HEK293 (cell line): ENCODE measurements around the gene DOCK9.

Experiments used
- CTCF ChIA-PET: fragments of 350-600 bp; formaldehyde crosslinking; extraction: SDS; loops from one replicate; lab custom pipeline; 2021; ENCODE audit warnings: antibody characterized with exemption; lab: Yijun Ruan, JAX
- POLR2A ChIA-PET: fragments of 300-600 bp; formaldehyde crosslinking; extraction: SDS; loops from one replicate; lab custom pipeline; 2020; ENCODE audit warnings: antibody characterized with exemption, inconsistent platforms; lab: Yijun Ruan, JAX
- H3K27ac ChIP-seq: fragments of 200-500 bp; sonication (Bioruptor generic); 2 replicates; pipeline ENCODE4 v1.5.1; 2014; ENCODE audit warnings: low read depth, low read length, control low read depth, inconsistent platforms; ENCODE audit errors: extremely low read depth
- H3K36me3 ChIP-seq, 2 experiments: fragments of 200-500 bp in 1 of 2; sonication (Bioruptor generic) in 1 of 2; 1 replicate in 1 of 2; 2 replicates in 1 of 2; pipeline ENCODE4 v1.5.1; 2014 to 2017; ENCODE audit warnings: inconsistent platforms in 2 of 2, low read length in 2 of 2; ENCODE audit not compliant: control insufficient read depth in 2 of 2, insufficient read depth in 1 of 2
- H3K4me1 ChIP-seq: fragments of 200-500 bp; sonication (Bioruptor generic); 2 replicates; pipeline ENCODE4 v1.5.1; 2014; ENCODE audit warnings: mild to moderate bottlenecking, low read length, inconsistent platforms; ENCODE audit not compliant: control insufficient read depth, insufficient read depth
- H3K4me3 ChIP-seq: 2 replicates; pipeline ENCODE4 v1.5.1; 2011; ENCODE audit warnings: low read depth, mild to moderate bottlenecking, control low read depth, low read length, moderate library complexity
- H3K9me3 ChIP-seq: fragments of 200-500 bp; sonication (Bioruptor generic); 2 replicates; pipeline ENCODE4 v1.5.1; 2014; ENCODE audit warnings: low read depth, low read length, inconsistent platforms; ENCODE audit not compliant: control insufficient read depth, insufficient read depth
- ELK4 ChIP-seq: IDR thresholded peaks from 2 replicates; pipeline ENCODE4 v1.6.1; 2011; ENCODE audit warnings: mild to moderate bottlenecking, low read depth, low read length, borderline replicate concordance
- KLF8 ChIP-seq: fragments of 450-650 bp; formaldehyde crosslinking; IDR thresholded peaks from 2 replicates; pipeline ENCODE4 v1.5.1; 2016; ENCODE audit warnings: missing biosample characterization, missing genetic modification characterization
- OSR2 ChIP-seq: fragments of 450-650 bp; formaldehyde crosslinking; IDR thresholded peaks from 2 replicates; pipeline ENCODE4 v1.5.1; 2016; ENCODE audit warnings: missing biosample characterization, missing genetic modification characterization
- PATZ1 ChIP-seq: fragments of 450-650 bp; formaldehyde crosslinking; IDR thresholded peaks from 2 replicates; pipeline ENCODE4 v1.5.1; 2016; ENCODE audit warnings: missing biosample characterization, missing genetic modification characterization
- PRDM10 ChIP-seq: fragments of 450-650 bp; formaldehyde crosslinking; IDR thresholded peaks from 2 replicates; pipeline ENCODE4 v1.5.1; 2016; ENCODE audit warnings: missing biosample characterization, missing genetic modification characterization
- PRDM6 ChIP-seq: fragments of 450-650 bp; formaldehyde crosslinking; IDR thresholded peaks from 2 replicates; pipeline ENCODE4 v1.5.1; 2017; ENCODE audit warnings: missing biosample characterization, missing genetic modification characterization
- TSHZ1 ChIP-seq: fragments of 450-650 bp; formaldehyde crosslinking; IDR thresholded peaks from 2 replicates; pipeline ENCODE4 v1.5.1; 2016; ENCODE audit warnings: missing biosample characterization, missing genetic modification characterization, borderline replicate concordance
- WT1 ChIP-seq: fragments of 450-650 bp; formaldehyde crosslinking; IDR thresholded peaks from 2 replicates; pipeline ENCODE4 v1.5.1; 2016; ENCODE audit warnings: missing biosample characterization, missing genetic modification characterization
- ZFP69B ChIP-seq: fragments of 450-650 bp; formaldehyde crosslinking; IDR thresholded peaks from 2 replicates; pipeline ENCODE4 v1.5.1; 2016; ENCODE audit warnings: missing biosample characterization, missing genetic modification characterization
- ZNF214 ChIP-seq: fragments of 450-650 bp; formaldehyde crosslinking; IDR thresholded peaks from 2 replicates; pipeline ENCODE4 v1.5.1; 2017; ENCODE audit warnings: missing biosample characterization, mild to moderate bottlenecking, missing genetic modification characterization, borderline replicate concordance
- ZNF248 ChIP-seq: fragments of 450-650 bp; formaldehyde crosslinking; IDR thresholded peaks from 2 replicates; pipeline ENCODE4 v1.5.1; 2017; ENCODE audit warnings: missing biosample characterization, missing genetic modification characterization
- ZNF292 ChIP-seq: fragments of 450-650 bp; formaldehyde crosslinking; IDR thresholded peaks from 2 replicates; pipeline ENCODE4 v1.5.1; 2016; ENCODE audit warnings: low read depth, missing biosample characterization, missing genetic modification characterization, borderline replicate concordance
- ZNF341 ChIP-seq: fragments of 450-650 bp; formaldehyde crosslinking; IDR thresholded peaks from 2 replicates; pipeline ENCODE4; 2016; ENCODE audit warnings: low read depth, missing biosample characterization, missing genetic modification characterization
- ZNF571 ChIP-seq: fragments of 450-650 bp; formaldehyde crosslinking; IDR thresholded peaks from 2 replicates; pipeline ENCODE4 v1.5.0; 2017; ENCODE audit warnings: missing biosample characterization, missing genetic modification characterization
- ZNF701 ChIP-seq: fragments of 450-650 bp; formaldehyde crosslinking; IDR thresholded peaks from 2 replicates; pipeline ENCODE4 v1.5.1; 2016; ENCODE audit warnings: missing biosample characterization, missing genetic modification characterization
- ZNF830 ChIP-seq: fragments of 450-650 bp; IDR thresholded peaks from 2 replicates; pipeline ENCODE4 v1.5.0; 2018; ENCODE audit warnings: missing biosample characterization, missing genetic modification characterization, low read depth, mild to moderate bottlenecking, moderate library complexity
- ZNF843 ChIP-seq: fragments of 450-650 bp; formaldehyde crosslinking; IDR thresholded peaks from 2 replicates; pipeline ENCODE4 v1.5.1; 2016; ENCODE audit warnings: missing biosample characterization, missing genetic modification characterization
- ZSCAN23 ChIP-seq: fragments of 450-650 bp; formaldehyde crosslinking; IDR thresholded peaks from 2 replicates; pipeline ENCODE4 v1.5.1; 2016; ENCODE audit warnings: missing biosample characterization, missing genetic modification characterization
- ZXDB ChIP-seq: fragments of 450-650 bp; formaldehyde crosslinking; IDR thresholded peaks from 2 replicates; pipeline ENCODE4 v1.5.1; 2016; ENCODE audit warnings: missing biosample characterization, missing genetic modification characterization
- TF ChIP-seq, protein P1 (sequence below): fragments of 450-650 bp; formaldehyde crosslinking; IDR thresholded peaks from 2 replicates; pipeline ENCODE4 v1.5.1; 2017; ENCODE audit warnings: missing biosample characterization, missing genetic modification characterization

The DOCK9 gene

DNA sequence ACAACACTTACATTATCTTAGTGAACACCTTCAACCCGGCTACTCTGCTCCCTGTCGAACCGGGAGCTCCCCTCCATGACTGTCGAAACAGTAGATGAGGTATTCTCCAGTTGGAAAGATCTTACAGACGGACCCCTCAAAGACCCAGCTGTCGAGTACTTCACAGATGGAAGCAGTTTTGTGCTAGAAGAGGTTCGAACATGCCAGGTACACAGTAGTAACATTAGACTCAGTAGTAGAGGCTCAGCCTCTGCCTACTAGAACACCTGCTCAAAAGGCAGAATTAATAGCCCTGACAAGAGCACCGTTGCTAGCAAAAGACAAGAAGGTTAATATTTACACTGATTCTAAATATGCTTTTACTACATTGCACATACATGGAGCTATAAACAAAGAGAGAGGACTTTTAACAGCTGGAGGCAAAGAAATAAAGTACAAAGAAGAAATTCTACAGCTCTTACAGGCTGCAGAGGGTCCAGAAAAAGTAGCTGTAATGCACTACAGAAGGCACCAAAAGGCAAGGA lies 211.8 kb downstream of the DOCK9 start (continued):
- TF ChIP-seq WT1 (tag by site-specific recombination) (no peak), ZNF701 (no peak), ZNF292 (no peak), ZNF830 (tag by site-specific recombination) (no peak), ZNF214 (tag by site-specific recombination) (no peak), PATZ1 (tag by site-specific recombination) (no peak)
- TF ChIP-seq, protein P1, sequence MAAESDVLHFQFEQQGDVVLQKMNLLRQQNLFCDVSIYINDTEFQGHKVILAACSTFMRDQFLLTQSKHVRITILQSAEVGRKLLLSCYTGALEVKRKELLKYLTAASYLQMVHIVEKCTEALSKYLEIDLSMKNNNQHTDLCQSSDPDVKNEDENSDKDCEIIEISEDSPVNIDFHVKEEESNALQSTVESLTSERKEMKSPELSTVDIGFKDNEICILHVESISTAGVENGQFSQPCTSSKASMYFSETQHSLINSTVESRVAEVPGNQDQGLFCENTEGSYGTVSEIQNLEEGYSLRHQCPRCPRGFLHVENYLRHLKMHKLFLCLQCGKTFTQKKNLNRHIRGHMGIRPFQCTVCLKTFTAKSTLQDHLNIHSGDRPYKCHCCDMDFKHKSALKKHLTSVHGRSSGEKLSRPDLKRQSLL (tag by site-specific recombination) = no peak

DNA sequence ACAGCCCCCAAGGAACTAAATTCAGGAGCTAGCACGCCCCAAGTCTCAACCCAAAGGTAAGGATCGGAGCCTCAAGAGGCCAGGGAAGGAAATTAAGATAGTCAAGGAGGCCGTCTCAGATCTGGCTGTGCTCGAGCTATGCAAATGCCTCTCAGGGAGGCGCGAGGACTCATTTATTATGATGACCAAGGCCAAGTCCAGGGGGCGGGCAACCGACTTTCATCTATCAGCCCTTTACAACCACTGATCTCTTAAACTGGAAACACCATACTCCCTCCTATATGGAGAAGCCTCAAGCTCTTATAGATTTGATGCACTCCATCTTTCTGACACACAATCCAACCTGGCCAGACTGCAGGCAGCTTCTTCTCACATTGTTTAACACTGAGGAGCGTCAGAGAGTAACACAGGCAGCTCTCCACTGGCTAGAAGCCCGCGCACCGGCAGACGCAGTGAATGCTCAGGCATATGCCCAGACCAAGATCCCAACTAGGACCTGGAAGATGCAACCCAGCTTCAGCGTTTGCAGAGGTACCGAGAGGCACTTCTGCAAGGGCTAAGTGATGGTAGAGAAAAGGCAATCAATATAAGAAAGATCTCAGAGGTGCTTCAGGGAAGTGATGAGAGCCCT lies 215.8 kb downstream of the DOCK9 start:
- no peaks in the 10 kb centered on the region for H3K36me3 ChIP-seq
- no peaks in the 10 kb centered on the region for H3K4me1 ChIP-seq
- CTCF ChIA-PET = no interaction called here
- H3K27ac ChIP-seq = no peak overlapping the region
- no peaks in the 10 kb centered on the region for H3K9me3 ChIP-seq
- H3K4me3 ChIP-seq = no peak overlapping the region
- POLR2A ChIA-PET = no interaction called here
- no peak for TF ChIP-seq PRDM10 (tag by site-specific recombination)
- no peak for TF ChIP-seq ELK4
- no peak for TF ChIP-seq ZNF341 (tag by site-specific recombination)
- no peak for TF ChIP-seq ZSCAN23 (tag by site-specific recombination)
- no peak for TF ChIP-seq ZNF571
- no peak for TF ChIP-seq ZFP69B (tag by site-specific recombination)
- TF ChIP-seq PRDM6 = no peak
- no peak for TF ChIP-seq TSHZ1
- no peak for TF ChIP-seq OSR2
- TF ChIP-seq PATZ1 (tag by site-specific recombination) = no peak
- TF ChIP-seq ZNF843 (tag by site-specific recombination) = no peak
- no peak for TF ChIP-seq KLF8
- no peak for TF ChIP-seq ZNF248 (tag by site-specific recombination)
- TF ChIP-seq ZXDB (tag by site-specific recombination) = no peak
